ENCODE data around the gene DTWD2. TPM values are rescaled to one million over a fixed set of nuclear protein-coding genes. Genes with fewer than 3 reads are reported as not detected.
"Not testable (repeated sequence)": the region's sequence is repeated elsewhere in the genome, so short reads cannot be mapped to it uniquely, and the experiment has no call there.

Gene DTWD2
- polyA plus RNA-seq, 1 donor from 2014 or later = 4.0 TPM

- H3K4me3 Mint-ChIP-seq = peak overlapping the region; percentile 14 to 90 (median 64)
- H3K27ac Mint-ChIP-seq = peak overlapping the region in 2 of 3 donors; percentile 21 to 79
- H3K36me3 Mint-ChIP-seq = no peaks in the 10 kb centered on the region
- H3K9me3 Mint-ChIP-seq = peaks cover 0 to 2% (median 0%) of the 10 kb centered on the region in 3 donors
- H3K4me1 Mint-ChIP-seq = peaks cover 50 to 60% (median 53%) of the 10 kb centered on the region in 3 donors
- H3K27me3 Mint-ChIP-seq = no peaks in the 10 kb centered on the region
Observed at GRCh38 chr5:119019501-119019900, 31.2 kb upstream of the DTWD2 start.

- Mint-ChIP-seq H3K4me1 (peaks cover 41 to 50% (median 48%) of the 10 kb centered on the region in 3 donors), H3K27ac (peak overlapping the region in 1 of 3 donors; percentile 17), H3K9me3 (no peaks in the 10 kb centered on the region), H3K36me3 (no peaks in the 10 kb centered on the region), H3K4me3 (no peak overlapping the region), H3K27me3 (no peaks in the 10 kb centered on the region)
Observed at GRCh38 chr5:119017994-119018393, 29.6 kb upstream of the DTWD2 start.

GRCh38 chr5:119016125-119016774 is 27.9 kb upstream of the DTWD2 start:
- Mint-ChIP-seq H3K36me3 (no peaks in the 10 kb centered on the region), H3K27ac (peak overlapping the region; percentile 80 to 92 (median 84)), H3K27me3 (no peaks in the 10 kb centered on the region), H3K4me3 (peak overlapping the region in 3 of 4 donors; percentile 21 to 56 (median 47)), H3K4me1 (peaks cover 33 to 34% (median 33%) of the 10 kb centered on the region in 3 donors), H3K9me3 (no peaks in the 10 kb centered on the region)

GRCh38 chr5:119011186-119011585 is 22.8 kb upstream of the DTWD2 start:
- Mint-ChIP-seq H3K4me1 (peaks cover 8 to 11% (median 10%) of the 10 kb centered on the region in 3 donors), H3K4me3 (no peak overlapping the region), H3K9me3 (no peaks in the 10 kb centered on the region), H3K27me3 (no peaks in the 10 kb centered on the region), H3K27ac (no peak overlapping the region), H3K36me3 (no peaks in the 10 kb centered on the region)

- H3K27ac Mint-ChIP-seq = no peak overlapping the region
- H3K4me3 Mint-ChIP-seq = no peak overlapping the region
- no peaks in the 10 kb centered on the region for H3K27me3 Mint-ChIP-seq
- H3K36me3 Mint-ChIP-seq = no peaks in the 10 kb centered on the region
- H3K4me1 Mint-ChIP-seq = peaks cover 0 to 3% (median 0%) of the 10 kb centered on the region in 3 donors
- H3K9me3 Mint-ChIP-seq = no peaks in the 10 kb centered on the region
Observed at GRCh38 chr5:119010206-119010605, 21.9 kb upstream of the DTWD2 start.

GRCh38 chr5:119009131-119009530 is 20.8 kb upstream of the DTWD2 start:
- no peak overlapping the region for H3K27ac Mint-ChIP-seq
- H3K4me3 Mint-ChIP-seq = no peak overlapping the region
- peaks cover 0 to 1% (median 0%) of the 10 kb centered on the region in 3 donors for H3K4me1 Mint-ChIP-seq
- H3K36me3 Mint-ChIP-seq = no peaks in the 10 kb centered on the region
- no peaks in the 10 kb centered on the region for H3K9me3 Mint-ChIP-seq
- no peaks in the 10 kb centered on the region for H3K27me3 Mint-ChIP-seq

- H3K9me3 Mint-ChIP-seq = peaks cover 12 to 20% (median 16%) of the 10 kb centered on the region in 3 donors
- no peaks in the 10 kb centered on the region for H3K4me1 Mint-ChIP-seq
- H3K36me3 Mint-ChIP-seq = peaks cover 2% of the 10 kb centered on the region
- H3K27ac Mint-ChIP-seq = no peak overlapping the region
- H3K4me3 Mint-ChIP-seq = no peak overlapping the region
- no peaks in the 10 kb centered on the region for H3K27me3 Mint-ChIP-seq
Observed at GRCh38 chr5:118999696-119000095, 11.3 kb upstream of the DTWD2 start.

GRCh38 chr5:118998861-118999260 is 10.5 kb upstream of the DTWD2 start:
- H3K36me3 Mint-ChIP-seq, H3K4me1 Mint-ChIP-seq, H3K27me3 Mint-ChIP-seq, H3K27ac Mint-ChIP-seq, H3K4me3 Mint-ChIP-seq: not testable (repeated sequence)
- H3K9me3 Mint-ChIP-seq = peaks cover 12 to 20% (median 16%) of the 10 kb centered on the region in 3 donors

GRCh38 chr5:118996098-118996497 is 7.8 kb upstream of the DTWD2 start:
- H3K4me1 Mint-ChIP-seq = no peaks in the 10 kb centered on the region
- no peak overlapping the region for H3K27ac Mint-ChIP-seq
- no peaks in the 10 kb centered on the region for H3K36me3 Mint-ChIP-seq
- no peaks in the 10 kb centered on the region for H3K27me3 Mint-ChIP-seq
- no peak overlapping the region for H3K4me3 Mint-ChIP-seq
- H3K9me3 Mint-ChIP-seq = peaks cover 12 to 20% (median 16%) of the 10 kb centered on the region in 3 donors

GRCh38 chr5:118994595-118994994 is 6.2 kb upstream of the DTWD2 start:
- H3K4me3 Mint-ChIP-seq = no peak overlapping the region
- H3K4me1 Mint-ChIP-seq = peaks cover 0 to 6% (median 2%) of the 10 kb centered on the region in 3 donors
- no peak overlapping the region for H3K27ac Mint-ChIP-seq
- no peaks in the 10 kb centered on the region for H3K27me3 Mint-ChIP-seq
- no peaks in the 10 kb centered on the region for H3K36me3 Mint-ChIP-seq
- H3K9me3 Mint-ChIP-seq = peaks cover 6 to 17% (median 8%) of the 10 kb centered on the region in 3 donors

- H3K4me3 Mint-ChIP-seq, H3K36me3 Mint-ChIP-seq: not testable (repeated sequence)
Observed at GRCh38 chr5:118993118-118993517, 4.8 kb upstream of the DTWD2 start.

GRCh38 chr5:118992055-118992454 is 3.7 kb upstream of the DTWD2 start:
- Mint-ChIP-seq H3K4me3 (peak overlapping the region in 1 of 4 donors; percentile 20), H3K4me1 (peaks cover 5 to 21% (median 14%) of the 10 kb centered on the region in 3 donors), H3K9me3 (peaks cover 5 to 13% (median 8%) of the 10 kb centered on the region in 3 donors)
- H3K27ac Mint-ChIP-seq, H3K27me3 Mint-ChIP-seq, H3K36me3 Mint-ChIP-seq: not testable (repeated sequence)

More at GRCh38 chr5:118993118-118993517, 4.8 kb upstream of the DTWD2 start:
- H3K27me3 Mint-ChIP-seq, H3K27ac Mint-ChIP-seq: not testable (repeated sequence)
- peaks cover 6 to 17% (median 8%) of the 10 kb centered on the region in 3 donors for H3K9me3 Mint-ChIP-seq
- H3K4me1 Mint-ChIP-seq = peaks cover 0 to 13% (median 7%) of the 10 kb centered on the region in 3 donors

GRCh38 chr5:118990582-118990981 is 2.2 kb upstream of the DTWD2 start:
- Mint-ChIP-seq H3K27ac (peak overlapping the region in 2 of 3 donors; percentile 60 to 88), H3K27me3 (no peaks in the 10 kb centered on the region), H3K9me3 (peaks cover 0 to 5% (median 4%) of the 10 kb centered on the region in 3 donors), H3K4me1 (peaks cover 7 to 22% (median 17%) of the 10 kb centered on the region in 3 donors), H3K36me3 (no peaks in the 10 kb centered on the region), H3K4me3 (peak overlapping the region in 1 of 4 donors; percentile 92)

GRCh38 chr5:118989816-118990215 is 1.5 kb upstream of the DTWD2 start:
- Mint-ChIP-seq H3K36me3 (no peaks in the 10 kb centered on the region), H3K4me1 (peaks cover 7 to 22% (median 17%) of the 10 kb centered on the region in 3 donors), H3K27me3 (no peaks in the 10 kb centered on the region), H3K4me3 (peak overlapping the region in 2 of 4 donors; percentile 2 to 92), H3K9me3 (no peaks in the 10 kb centered on the region), H3K27ac (peak overlapping the region in 1 of 3 donors; percentile 88)

GRCh38 chr5:118988866-118989180 is 476 bp upstream of the DTWD2 start:
- Mint-ChIP-seq H3K27me3 (no peaks in the 10 kb centered on the region), H3K27ac (peak overlapping the region in 2 of 3 donors; percentile 27 to 88)

GRCh38 chr5:118984602-118985001 is 3.7 kb downstream of the DTWD2 start:
- no peak overlapping the region for H3K4me3 Mint-ChIP-seq
- no peaks in the 10 kb centered on the region for H3K9me3 Mint-ChIP-seq
- no peak overlapping the region for H3K27ac Mint-ChIP-seq
- peaks cover 10 to 17% (median 16%) of the 10 kb centered on the region in 3 donors for H3K4me1 Mint-ChIP-seq
- no peaks in the 10 kb centered on the region for H3K27me3 Mint-ChIP-seq
- H3K36me3 Mint-ChIP-seq = no peaks in the 10 kb centered on the region

More at GRCh38 chr5:118988866-118989180, 476 bp upstream of the DTWD2 start:
- Mint-ChIP-seq H3K4me3 (peak overlapping the region; percentile 83 to 93 (median 90)), H3K4me1 (peaks cover 7 to 22% (median 17%) of the 10 kb centered on the region in 3 donors), H3K36me3 (no peaks in the 10 kb centered on the region), H3K9me3 (no peaks in the 10 kb centered on the region)

Measured in IgD-negative memory B cell (primary cell).